DMS153 treated with DMSO at 0.1 percent for 48 hours (cell line): Measurements from ENCODE around the gene CCDC88A.
A peak's percentile ranks its signal among the peaks of the same experiment; 100 is the strongest.

Source experiments
- DNase-seq: peaks from one replicate; lab custom pipeline; 2025; ENCODE audit not compliant: unreplicated experiment; lab: John Stamatoyannopoulos, UW

Gene CCDC88A

DNA sequence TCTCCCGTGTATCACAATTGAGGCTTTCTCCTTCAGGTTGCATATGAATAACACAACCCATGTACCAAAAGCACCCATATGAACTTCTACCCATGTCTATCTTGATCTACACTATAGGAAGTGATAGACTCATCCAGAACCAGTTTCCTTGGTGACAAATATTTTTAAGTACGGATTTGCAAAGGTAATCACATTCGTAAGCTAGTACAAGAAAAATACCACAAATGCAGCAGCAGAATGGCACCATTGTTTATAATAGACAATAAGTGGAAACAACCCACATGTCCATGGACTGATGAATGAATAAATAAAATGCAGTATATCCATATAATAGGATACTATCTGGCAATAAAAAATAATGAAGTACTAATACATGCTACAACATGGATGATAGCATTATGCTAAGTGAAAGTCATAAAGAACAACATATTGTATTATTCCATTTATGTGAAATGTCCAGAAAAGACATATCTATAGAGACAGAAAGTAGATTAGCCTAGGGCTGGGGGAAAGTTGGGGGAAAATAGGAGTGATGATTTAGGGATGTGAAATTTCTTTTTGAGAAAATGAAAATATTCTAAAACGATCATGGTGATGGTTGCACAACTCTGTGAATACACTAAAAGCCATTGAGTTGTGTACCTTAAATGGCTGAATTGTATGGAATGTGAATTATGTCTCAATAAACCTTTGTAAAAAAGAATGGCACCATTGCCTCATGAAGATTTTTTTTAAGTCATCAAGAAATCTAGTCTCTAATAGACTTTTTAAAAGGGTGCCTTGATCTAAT lies 3.4 kb upstream of the CCDC88A start:
- DNase-seq = no peak

GRCh38 chr2:55421326-55421725 lies 1.7 kb upstream of the CCDC88A start:
- DNase-seq = no peak

GRCh38 chr2:55420871-55421270 lies 1.2 kb upstream of the CCDC88A start:
- no peak for DNase-seq

DNA sequence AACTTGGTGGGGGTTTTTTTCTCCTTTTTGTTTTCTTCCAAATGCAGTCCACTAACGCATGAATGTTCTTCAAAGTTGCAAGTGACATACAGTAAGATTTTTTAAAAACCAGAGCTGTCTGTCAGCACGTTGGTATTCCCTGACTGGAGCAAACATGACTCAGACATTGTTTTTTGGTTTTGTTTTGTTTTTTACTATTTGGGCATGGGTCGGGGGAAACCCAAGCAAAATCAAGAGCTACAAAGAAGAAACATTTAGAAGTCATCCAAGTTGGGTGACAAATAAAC lies 726 bp upstream of the CCDC88A start:
- DNase-seq = no peak

DNA sequence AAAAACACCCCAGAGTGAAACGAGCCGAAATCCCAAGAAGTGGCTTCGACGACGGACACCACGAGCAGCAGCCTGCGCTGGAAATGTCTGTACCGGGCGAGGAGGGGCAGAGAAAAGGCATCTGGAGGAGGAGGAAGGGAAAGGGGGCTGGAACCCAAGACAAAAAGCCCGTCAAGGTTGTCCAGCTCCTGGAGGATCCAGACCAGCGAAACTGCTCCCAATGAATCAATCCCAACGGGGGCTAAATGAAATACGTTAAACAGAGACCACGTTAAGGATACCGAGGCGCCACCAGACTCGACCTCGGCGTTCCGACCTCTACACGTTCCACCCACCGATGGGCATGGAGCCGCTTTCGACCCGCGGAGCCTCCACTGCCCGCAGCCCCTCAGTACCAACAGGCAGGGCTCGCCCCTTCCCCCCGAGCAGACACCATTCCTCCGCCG lies 400 bp downstream of the CCDC88A start:
- peak; percentile 55 for DNase-seq

GRCh38 chr2:55418512-55419232 lies 984 bp downstream of the CCDC88A start:
- no peak for DNase-seq

DNA sequence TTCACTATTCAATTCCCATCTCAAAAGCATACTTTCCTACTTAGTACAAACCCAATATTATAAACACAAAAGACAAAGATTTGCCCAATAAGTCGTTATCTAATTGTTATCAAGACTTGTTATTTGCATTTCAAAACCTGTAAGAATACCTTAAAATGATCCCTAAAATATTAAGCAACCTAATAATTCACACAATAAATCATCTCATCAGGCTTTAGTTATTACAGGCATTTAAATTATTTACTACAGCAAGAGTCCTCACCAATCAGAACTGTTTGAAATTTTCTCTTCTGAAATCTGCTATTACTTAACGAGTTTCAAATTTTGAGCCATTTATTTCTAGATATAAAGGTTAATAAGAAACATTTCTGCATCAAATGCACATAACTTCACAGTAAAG lies 1.6 kb downstream of the CCDC88A start:
- DNase-seq = no peak

DNA sequence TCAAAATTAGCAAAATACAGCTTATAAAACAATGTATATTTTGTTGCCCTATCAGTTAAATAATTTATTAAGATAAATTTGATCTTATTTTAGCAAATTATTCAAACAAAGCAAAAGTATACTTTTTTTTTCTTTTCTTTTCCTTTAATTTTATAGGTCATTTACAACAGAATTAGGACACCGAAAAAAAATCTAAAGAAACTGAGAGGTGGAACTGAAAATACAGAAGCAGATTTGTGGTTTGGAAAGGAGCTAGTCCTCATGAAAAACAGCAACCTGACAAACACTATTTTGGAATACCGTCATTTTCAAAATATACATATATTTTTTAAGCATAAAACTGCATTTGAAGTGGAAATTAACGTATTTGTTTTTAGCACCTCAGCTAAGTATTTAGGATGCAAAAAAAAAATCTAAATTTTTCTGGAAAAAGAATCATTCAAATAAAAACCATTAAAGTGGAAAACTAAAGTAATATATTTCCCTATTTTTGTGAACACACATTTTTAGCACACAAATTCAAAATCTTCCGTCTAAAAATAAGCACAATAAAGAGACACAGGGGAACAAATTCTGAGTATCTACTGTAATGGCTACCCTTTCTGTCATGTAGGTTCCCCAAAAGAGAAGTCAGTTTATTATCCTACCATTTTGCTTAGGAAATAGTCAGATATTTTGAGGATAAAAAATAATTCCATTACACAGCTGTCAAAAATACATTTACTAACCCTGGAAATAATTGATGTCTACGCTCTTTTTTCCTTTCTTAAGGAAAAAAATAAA lies 2.7 kb downstream of the CCDC88A start:
- no peak for DNase-seq

DNA sequence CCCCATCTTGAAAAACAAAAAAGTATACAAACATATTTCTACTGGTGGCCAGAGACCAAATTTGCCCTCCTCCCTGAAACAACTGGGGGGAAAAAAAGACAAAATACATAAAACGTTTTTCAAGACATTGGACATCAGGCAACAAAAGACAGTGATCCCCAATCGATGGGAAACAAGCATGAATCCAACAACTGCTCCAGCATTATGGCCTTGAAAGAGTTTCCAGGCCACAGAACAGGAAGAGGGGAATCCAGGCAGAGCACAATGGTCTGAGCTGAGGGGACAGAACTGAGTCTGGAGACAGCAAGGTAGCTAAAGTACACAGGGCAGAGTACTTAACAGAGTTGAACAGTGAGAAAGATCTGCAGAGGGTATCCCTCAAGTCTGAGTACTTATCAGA lies 4.4 kb downstream of the CCDC88A start:
- no peak for DNase-seq

DNA sequence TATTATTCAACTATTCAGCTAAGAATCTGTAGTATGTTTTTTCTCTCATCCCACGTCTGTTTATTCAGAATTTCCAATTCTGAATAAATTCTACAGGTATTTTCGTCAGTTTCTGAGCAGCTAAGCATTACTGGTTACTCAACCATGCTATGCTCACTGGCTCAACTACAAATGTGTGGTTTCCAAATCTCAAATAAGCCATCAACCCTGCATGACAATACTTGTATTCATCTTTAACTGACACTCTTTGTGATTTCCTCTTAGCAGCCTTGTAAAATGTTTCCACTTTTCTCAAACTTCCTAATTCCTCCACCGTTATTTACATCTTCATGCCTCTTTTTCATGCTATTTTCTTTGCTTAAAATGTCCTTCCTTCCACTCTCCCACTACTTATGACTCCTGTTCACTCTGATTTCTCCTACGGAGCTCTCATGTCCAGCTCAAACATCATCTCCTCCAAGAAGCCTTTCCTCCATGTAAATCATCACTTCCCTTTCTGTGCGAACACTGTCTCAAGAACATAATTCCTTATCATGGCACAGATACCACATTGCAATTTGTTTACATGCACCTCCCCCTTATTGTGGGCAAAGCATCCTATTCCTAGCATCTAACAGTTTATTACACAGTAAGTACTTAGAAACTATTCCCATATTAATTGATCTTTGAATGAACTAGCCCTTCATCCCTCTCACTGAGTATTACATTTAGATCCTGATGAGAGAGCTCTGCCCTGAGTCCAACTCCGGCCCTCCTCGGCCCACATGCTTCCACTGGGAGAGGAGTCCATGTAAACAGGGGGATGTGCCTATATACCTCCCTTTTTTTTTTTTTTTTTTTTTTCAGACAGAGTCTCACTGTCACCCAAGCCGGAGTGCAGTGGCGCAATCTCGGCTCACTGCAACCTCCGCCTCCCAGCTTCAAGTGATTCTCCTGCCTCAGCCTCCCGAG lies 10.5 kb downstream of the CCDC88A start:
- no peak for DNase-seq

GRCh38 chr2:55408098-55408882 lies 11.4 kb downstream of the CCDC88A start:
- DNase-seq = no peak

- DNase-seq = no peak
Observed at GRCh38 chr2:55405116-55405515, 14.5 kb downstream of the CCDC88A start.

DNA sequence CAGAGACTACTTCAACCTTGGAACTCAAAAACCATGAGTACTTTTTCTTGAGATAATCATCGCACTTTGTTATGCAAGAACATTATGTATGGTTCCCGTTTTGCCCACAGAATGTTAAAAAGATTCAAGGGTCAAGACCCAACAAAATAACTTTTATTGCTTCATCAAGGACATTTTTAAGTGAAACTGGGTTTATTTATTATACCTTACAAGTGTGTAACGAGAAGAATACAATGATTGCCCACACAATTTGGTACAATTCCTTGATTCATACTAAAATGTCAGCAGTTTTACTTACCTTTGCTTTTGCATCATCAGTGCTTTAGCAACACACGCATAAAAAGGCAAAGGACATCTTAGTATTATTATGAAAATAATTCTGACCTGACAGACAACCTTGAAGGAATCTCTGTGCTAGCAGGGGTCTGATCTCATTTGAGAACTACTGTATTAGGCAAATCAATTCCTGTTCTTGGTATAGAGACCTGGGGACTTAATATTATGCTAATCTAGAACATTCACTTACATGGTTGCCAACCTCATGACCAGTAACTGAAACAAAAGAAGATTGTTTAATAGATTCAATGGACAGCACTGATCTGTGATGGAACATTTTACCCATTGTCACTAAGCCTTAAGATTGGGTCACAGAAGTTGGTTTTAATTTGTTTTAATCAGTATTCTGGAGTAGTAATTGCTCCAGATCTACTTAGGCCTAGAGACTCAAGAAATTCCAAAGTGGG lies 16.2 kb downstream of the CCDC88A start:
- no peak for DNase-seq

- no peak for DNase-seq
Observed at GRCh38 chr2:55401124-55401523, 18.5 kb downstream of the CCDC88A start.

GRCh38 chr2:55400332-55400731 lies 19.3 kb downstream of the CCDC88A start:
- DNase-seq = no peak

DNA sequence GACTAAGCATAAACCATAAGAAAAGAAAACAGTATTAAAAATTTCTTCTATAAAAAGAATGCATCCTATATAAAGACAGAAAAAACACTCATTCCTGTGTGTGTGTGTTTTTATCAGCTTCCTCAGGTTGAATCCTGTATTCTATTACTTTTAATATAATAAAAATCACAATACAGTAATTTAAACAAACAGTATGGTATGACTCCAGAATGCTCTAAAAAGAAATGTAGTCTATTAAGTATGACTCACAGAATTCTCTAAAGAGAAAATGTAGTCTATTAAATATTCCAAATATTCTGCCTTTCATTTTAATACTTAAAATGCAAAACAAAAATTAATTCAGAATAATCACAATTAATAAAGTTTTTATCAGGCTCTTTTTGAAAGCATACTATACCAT lies 19.8 kb downstream of the CCDC88A start:
- no peak for DNase-seq

DNA sequence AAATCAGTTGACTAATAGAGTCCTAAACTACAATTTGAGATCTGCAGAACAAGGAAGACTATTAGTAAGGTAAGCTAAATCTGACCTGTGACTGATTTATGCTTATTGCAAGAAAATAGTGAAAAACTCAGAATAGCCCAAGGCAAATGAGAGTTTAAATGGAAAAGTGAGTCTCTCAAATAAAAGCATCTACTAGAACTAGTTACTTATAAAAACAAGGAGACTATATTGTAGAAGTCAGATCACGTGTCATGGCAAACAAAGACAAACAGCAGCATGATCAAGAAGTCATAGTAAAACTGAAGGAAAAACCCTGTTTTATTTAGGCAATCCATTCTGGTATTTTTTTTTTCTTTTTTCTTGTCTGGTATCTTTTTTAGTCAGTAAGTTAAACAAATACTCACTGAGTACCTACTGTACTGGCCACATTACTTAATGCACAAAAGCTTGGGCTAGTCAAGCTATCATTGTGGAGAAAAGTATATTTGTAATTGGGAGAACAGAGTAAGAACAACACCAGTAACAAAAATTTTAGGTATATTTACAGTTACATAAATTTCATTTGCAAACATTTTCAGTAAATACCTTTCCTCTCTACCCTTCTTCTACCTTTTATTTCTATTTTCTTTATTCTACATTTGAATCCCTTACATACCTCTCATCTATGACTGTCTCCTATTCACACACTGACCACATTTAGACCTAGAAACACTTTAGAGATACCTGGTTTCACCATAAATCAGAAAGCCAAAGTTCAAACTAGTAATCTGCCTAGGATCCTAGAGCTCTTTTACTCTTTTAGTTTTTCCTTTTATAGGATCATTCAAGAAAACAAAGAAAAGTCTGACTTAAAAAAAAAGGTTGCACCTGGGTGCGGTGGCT lies 23.7 kb downstream of the CCDC88A start:
- DNase-seq = no peak

DNA sequence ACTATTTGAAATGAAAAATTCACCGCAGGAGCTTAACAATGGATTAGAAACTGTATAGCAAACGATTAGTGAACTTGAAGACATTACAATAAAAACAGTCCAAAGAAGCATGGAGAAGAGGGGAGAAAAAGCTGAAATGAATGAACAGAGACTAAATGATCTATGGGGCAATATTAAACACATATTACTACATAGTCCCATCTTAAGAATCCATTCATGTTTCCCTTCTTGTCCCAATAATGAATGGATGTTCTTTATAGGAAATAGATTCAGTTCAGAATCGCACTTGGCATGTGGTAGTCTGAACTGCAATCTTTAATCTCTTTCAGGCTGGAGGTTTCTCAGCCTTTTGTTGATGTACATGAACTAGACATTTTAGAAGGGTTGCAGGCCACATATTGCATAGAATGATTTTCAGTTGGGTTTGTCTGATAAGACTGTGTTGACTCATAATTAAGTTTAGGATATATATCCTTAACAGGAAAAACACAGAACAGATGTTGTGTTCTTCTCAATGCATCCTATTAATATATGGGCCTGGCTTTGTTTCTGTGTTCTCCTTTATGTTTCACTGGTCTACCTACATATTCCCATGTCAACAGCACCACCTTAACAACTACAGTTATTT lies 27.9 kb downstream of the CCDC88A start:
- no peak for DNase-seq
